Activated effector memory CD4-positive, alpha-beta T cell treated with anti-CD3 and anti-CD28 coated beads, Interleukin-2, amount 50 U/mL, for 16 hours (primary cell): ENCODE results near the gene RXYLT1.

Source experiments
- DNase-seq: peaks from one replicate; pipeline ENCODE4 v3.0.0-alpha.2; 2020

The RXYLT1 gene

DNA sequence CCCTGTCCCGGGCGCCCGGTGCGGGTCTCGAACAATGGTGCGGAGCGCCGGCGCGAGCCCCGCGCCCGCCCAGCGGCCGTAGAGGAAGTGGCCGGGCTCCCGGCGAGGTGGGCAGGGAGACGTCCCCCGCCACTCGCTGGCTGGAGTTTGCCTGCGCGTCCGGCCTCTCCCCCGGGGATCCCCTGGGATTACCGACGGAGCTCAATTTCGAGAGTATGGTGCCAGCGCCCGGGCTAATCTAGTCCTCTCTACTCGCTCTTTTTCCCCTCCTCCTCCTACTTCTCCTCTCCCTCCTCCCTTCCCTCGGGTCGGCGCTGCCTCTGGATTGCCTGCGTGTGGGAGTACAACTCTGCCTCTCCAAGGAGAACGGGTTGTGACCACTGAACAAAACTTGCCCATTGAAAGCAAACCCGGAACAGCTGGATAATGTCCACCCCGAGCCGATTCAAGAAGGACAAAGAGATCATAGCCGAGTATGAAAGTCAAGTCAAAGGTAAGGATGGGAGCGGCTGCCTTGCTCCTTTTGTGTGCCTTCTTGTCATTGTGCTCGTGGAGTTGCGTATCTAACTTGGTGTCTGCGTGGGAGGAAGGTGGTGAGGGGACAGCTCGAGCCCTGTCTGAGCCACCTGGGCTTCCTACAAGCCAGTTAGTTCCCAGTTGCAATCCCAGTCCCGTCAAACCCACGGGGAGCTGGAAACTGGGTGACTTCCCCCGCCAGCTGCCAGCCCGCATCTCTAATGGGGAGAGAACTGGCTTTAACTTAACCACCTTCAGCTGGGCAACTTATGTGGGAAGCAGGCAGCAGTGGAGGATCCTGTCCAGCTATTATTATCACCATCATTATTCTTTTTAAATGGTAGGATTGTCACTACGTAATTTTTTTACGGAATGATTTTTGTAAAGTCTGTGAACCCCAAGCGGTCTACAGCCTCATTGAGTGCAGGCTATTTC, 65.0 kb downstream of the RXYLT1 start, which contains the start of gene SRGAP1:
Gene SRGAP1 (plus strand): TSS at position 310 of the 951 bp plus-strand sequence. CDS start 117 bp downstream, at position 427.
- no peak for DNase-seq

DNA sequence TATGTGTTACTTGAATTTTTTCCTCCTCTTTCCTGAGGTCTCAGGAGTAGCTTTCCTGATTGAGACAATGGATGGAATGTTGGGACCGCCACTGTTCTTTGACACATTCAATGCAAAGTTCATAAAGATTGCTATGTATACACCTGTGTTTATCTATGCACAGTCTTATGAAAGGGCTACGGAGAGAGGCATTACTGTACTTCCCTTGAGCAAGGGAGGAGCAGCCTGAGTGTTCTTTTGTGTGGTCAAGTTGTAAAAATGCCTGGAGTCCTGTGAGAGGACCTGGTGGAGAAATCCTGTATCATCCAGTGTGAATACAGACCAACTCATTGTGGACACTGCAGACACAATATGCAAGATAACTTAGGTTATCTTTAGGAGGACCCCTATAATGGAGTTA, 66.0 kb downstream of the RXYLT1 start:
- no peak for DNase-seq

DNA sequence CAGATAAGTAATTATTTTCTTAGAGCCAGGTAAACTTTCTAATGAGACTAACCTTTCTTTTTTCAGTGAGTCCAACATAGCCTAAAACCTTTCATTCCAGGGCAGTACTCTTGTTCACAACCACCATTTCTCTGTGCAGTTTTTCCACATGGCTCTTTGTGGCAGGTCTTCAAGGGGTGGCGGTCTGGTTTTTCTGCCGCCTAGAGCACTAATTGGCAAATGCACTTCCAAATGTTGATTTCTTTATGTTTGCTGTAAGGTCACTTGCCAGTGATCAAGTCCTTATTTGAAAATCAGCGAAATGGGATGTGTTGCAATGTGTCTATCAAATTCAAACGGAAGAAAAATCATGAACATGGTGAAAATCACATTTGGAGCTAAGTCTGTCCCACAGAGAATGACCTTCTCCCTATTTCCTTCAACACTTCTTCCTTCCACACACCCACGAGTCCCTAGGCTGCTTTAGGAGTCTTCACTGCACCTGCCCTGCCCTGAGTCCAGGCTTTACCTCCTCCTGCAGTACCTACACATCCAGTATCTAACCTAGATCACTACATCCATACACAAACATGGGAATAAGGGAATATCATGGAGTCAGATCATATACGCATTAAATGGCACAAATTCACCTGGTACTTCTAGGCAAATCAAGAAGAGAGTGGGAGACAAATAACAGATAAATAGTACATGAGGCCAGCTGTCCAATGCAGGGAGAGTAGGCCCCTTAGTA, 66.7 kb downstream of the RXYLT1 start:
- no peak for DNase-seq

DNA sequence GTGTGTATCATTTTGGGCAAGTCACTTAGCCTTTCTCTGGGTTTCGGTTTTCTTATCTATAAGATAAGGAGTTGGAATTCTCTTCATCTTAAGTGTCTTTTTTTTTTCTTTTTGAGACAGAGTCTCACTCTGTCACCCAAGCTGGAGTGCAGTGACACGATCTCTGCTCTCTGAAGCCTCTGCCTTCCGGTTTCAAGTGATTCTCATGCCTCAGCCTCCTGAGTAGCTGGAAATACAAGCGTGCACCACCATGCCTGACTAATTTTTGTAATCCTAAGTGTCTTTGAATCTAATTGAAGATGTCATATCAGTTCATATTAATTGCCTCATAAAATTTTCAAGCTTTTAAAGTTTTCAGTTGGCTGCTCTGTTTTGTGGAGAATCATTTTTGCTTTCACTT, 68.7 kb downstream of the RXYLT1 start:
- no peak for DNase-seq

DNA sequence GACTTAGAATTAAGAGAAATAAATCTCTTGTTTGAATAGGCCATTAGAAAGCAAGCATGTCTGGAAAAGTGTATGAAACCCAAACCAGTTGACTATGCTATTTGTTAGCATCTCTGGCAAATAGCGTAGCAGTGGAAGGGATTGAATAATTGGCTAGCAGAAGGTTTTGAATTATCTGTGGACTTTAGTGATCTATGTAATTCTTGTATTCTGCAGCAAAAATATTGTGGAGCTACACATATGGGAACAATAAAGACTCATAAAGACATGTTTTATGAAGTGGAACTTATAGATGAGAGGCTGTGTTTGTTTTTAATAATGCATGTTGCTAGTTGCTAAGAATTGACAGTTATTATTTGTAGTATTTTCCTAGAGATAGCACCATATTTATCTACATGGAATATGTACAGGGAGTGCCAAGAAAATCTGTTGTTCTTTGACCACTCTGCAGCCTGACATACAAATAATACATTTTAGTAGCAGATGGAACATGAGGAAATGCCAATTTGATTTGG, 69.5 kb downstream of the RXYLT1 start:
- DNase-seq, result no peak

DNA sequence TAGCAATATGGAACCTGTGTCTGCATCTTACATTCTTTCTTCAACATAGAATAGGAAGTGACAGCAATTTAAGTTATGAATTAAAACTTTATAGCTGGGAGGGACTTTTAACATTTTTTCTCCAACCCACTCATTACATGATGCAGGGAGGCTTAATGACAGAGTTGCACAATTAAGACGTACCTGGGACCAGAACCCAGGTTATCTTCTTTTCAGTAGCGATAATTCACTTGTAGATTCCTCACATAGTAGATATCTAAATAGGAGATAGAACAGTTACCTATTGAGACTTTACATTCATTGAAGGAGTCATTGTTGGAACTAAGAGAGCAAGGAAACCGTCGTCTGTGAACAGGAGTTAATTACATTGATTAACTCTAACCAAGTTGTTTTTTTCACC, 69.9 kb downstream of the RXYLT1 start:
- DNase-seq, result no peak

DNA sequence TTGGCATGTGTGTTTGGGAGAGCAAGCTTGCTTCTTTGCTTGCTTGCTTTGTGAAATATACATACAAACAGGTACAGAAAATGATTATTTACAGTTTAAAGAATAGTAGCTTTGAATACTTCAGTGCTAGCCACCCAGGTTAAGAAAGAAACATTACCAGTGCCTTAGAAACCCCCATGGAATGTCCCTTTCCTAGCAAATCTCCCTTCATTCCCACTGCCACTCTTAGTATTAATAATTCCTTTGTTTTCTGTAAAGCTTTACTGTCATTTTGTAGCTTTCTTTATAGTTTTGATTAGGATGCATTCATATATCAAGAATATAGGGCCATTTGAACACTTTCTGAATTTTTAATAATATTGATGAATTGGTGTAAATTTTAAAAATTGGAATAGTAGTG, 74.3 kb downstream of the RXYLT1 start:
- DNase-seq, result no peak

DNA sequence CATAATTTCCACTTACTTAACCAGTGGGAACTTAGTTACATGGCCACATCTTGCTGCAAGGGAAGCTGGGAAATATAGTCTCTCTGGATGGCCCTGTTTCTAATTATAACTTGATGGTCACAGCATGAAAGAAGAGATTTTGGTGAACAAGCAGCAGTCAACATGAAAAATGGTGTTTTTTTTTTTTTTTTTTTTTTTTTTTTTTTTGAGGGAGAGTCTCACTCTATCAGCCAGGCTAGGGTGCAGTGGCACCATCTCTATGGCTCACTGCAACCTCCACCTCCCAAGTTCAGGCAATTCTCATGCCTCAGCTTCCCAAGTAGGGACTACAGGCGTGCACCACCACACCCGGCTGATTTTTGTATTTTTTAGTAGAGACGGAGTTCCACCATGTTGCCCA, 75.6 kb downstream of the RXYLT1 start:
- DNase-seq, result no peak

DNA sequence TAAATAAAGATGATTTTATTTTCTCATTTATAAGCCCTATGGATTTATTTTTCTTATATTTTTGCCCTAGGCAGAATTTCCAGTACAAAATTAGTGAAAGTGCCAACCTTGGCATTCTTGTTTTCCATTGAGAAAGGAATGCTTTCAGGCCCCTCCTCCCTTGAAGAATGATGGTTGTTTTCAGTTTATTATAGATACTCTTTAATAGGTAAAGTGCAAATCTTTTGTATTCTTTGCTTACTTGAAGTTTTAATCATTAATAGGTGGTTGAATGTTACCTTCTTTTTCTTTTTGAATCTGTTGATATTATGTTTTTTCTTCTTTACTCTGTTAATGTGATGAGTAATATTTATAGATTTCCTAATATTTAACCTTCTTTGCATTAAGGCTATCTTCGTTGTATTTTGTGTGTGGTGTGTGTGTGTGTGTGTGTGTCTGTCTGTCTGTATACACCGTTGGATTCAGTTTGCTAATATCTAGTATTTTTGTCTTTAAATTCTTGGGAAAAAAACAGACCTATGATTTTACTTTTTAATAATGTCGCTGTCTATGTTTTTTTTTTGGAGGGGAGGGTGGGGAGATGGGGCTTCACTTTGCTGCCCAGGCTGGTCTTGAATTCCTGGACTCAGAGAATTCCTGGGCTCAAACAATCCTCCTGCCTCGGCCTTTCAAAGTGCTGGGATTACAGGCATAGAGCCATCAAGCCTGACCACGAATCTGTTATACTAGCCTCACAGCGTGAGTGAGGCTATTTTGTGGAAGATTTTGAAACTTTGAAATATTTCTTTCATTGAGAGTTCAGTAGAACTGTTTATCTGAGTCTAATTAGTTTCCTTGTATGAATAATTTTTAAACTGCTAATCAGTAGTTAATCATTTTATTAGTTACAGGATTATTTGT, 78.3 kb downstream of the RXYLT1 start:
- DNase-seq, result no peak
